Gastrocnemius medialis (tissue), 4 donors: ENCODE results near the gene PSRC1. TPM values are rescaled to one million over a fixed set of nuclear protein-coding genes. Genes with fewer than 3 reads are reported as not detected.

Source experiments
- ATAC-seq, 2 donors: fragments of 150-250 bp; one replicate each; pipeline ENCODE4 v1.9.1; 2016
- DNase-seq, 2 donors: peaks; one replicate each; pipeline ENCODE4 v3.0.0-alpha.2; 2019
- H3K27ac ChIP-seq, 4 donors: fragments of 200-600 bp; sonication (generic); 1 replicate in 1 of 4; 2 replicates in 3 of 4; pipeline ENCODE4 v1.5.1; 2016 to 2018; ENCODE audit warnings: mild to moderate bottlenecking in 2 of 4, moderate library complexity in 1 of 4
- H3K27me3 ChIP-seq, 3 donors: fragments of 200-600 bp; sonication (generic) in 2 of 3; 1 replicate in 1 of 3; 2 replicates in 2 of 3; pipeline versions ENCODE4 v1.5.1 to v1.6.0; 2016 to 2019; ENCODE audit warnings: mild to moderate bottlenecking in 1 of 3, moderate library complexity in 1 of 3
- H3K36me3 ChIP-seq, 2 donors: fragments of 200-600 bp; sonication (generic) in 1 of 2; one replicate each; pipeline ENCODE4 v1.5.1; 2017 to 2018
- H3K4me1 ChIP-seq, 2 donors: fragments of 200-600 bp; sonication (generic) in 1 of 2; one replicate each; pipeline ENCODE4 v1.5.1; 2016 to 2017; ENCODE audit warnings: mild to moderate bottlenecking in 2 of 2
- H3K4me3 ChIP-seq, 4 donors: fragments of 200-600 bp; sonication (generic) in 3 of 4; 1 replicate in 1 of 4; 2 replicates in 3 of 4; pipeline ENCODE4 v1.5.1; 2016 to 2019; ENCODE audit warnings: mild to moderate bottlenecking in 2 of 4
- H3K9me3 ChIP-seq, 3 donors: fragments of 200-600 bp; sonication (generic) in 2 of 3; 1 replicate in 1 of 3; 2 replicates in 2 of 3; pipeline ENCODE4 v1.5.1; 2016 to 2019
- CTCF ChIP-seq, 5 experiments: fragments of 450-650 bp in 3 of 5; fragments of 200-600 bp in 2 of 5; sonication (generic) in 2 of 5; IDR thresholded peaks in 4 of 5; conservative IDR thresholded peaks in 1 of 5; 1 replicate in 4 of 5; 2 replicates in 1 of 5; pipeline ENCODE4 v1.5.1; 2016 to 2019; ENCODE audit warnings: antibody characterized with exemption in 5 of 5, mild to moderate bottlenecking in 3 of 5, moderate library complexity in 3 of 5
- POLR2A ChIP-seq, 2 donors: fragments of 450-650 bp; IDR thresholded peaks; one replicate each; pipeline ENCODE4 v1.6.1; 2017; ENCODE audit warnings: antibody characterized with exemption in 2 of 2, mild to moderate bottlenecking in 2 of 2, moderate library complexity in 2 of 2
- in situ Hi-C, 4 donors: fragments of 200-750 bp; cut with MboI; loops; one replicate each; pipeline versions ENCODE4 v1.15.0 to v1.8.0; 2017; ENCODE audit warnings: low sequenced_read_pairs in 4 of 4
- intact Hi-C: fragments of 100-400 bp; cut with DNase I; formaldehyde crosslinking; loops from one replicate; pipeline ENCODE4 v1.15.1; 2023; ENCODE audit warnings: low total_unique reads
- total RNA-seq, 4 donors: library from RNA; depleted of rRNA; stranded (reverse); fragments of >200 nt; gene quantifications; one replicate each; pipeline versions ENCODE4 v1.1.0 to v1.2.3, GENCODE V29; 2016

Gene PSRC1
- total RNA-seq, 4 donors from 2014 or later = 0.19 to 2.3 (median 0.84) TPM; not detected in 1

- Histone ChIP-seq H3K36me3 (no peaks in the 10 kb centered on the region), H3K27me3 (no peaks in the 10 kb centered on the region), H3K4me3 (no peak overlapping the region), H3K9me3 (no peaks in the 10 kb centered on the region), H3K4me1 (no peaks in the 10 kb centered on the region), H3K27ac (no peak overlapping the region)
- intact Hi-C loops (no loop called here), in situ Hi-C loops (loop anchor here in 1 of 4 donors (10.0 kb wide), 1 partner anchor 139 kb away; no protein-coding TSS in a partner anchor)
- ATAC-seq (no peak), DNase-seq (no peak)
- TF ChIP-seq CTCF (IDR thresholded peaks at IDR 0.05 in 4 of 5, conservative IDR thresholded peaks at IDR 0.05 in 1 of 5) = no peak
- no peak for TF ChIP-seq POLR2A (IDR thresholded peaks at IDR 0.05)
These were observed 17.1 kb downstream of the PSRC1 start for GRCh38 chr1:109265741-109266330.

- no peak for DNase-seq
- Histone ChIP-seq H3K9me3 (no peaks in the 10 kb centered on the region), H3K27ac (no peak overlapping the region), H3K27me3 (no peaks in the 10 kb centered on the region), H3K36me3 (no peaks in the 10 kb centered on the region), H3K4me1 (no peaks in the 10 kb centered on the region), H3K4me3 (no peak overlapping the region)
- intact Hi-C loops (no loop called here), in situ Hi-C loops (loop anchor here in 1 of 4 donors (10.0 kb wide), 1 partner anchor 140 kb away; no protein-coding TSS in a partner anchor)
- TF ChIP-seq POLR2A (IDR thresholded peaks at IDR 0.05) (no peak), CTCF (IDR thresholded peaks at IDR 0.05 in 4 of 5, conservative IDR thresholded peaks at IDR 0.05 in 1 of 5) (no peak)
- no peak for ATAC-seq
These were observed 17.9 kb downstream of the PSRC1 start for GRCh38 chr1:109265016-109265415.

- no peaks in the 10 kb centered on the region for H3K9me3 ChIP-seq
- no peaks in the 10 kb centered on the region for H3K27me3 ChIP-seq
- intact Hi-C loops = no loop called here
- in situ Hi-C loops = loop anchor here in 1 of 4 donors (10.0 kb wide), 1 partner anchor 140 kb away; no protein-coding TSS in a partner anchor
- no peaks in the 10 kb centered on the region for H3K4me1 ChIP-seq
- H3K27ac ChIP-seq = no peak overlapping the region
- DNase-seq = no peak
- no peak overlapping the region for H3K4me3 ChIP-seq
- no peak for TF ChIP-seq POLR2A (IDR thresholded peaks at IDR 0.05)
- no peak for TF ChIP-seq CTCF (IDR thresholded peaks at IDR 0.05 in 4 of 5, conservative IDR thresholded peaks at IDR 0.05 in 1 of 5)
- no peak for ATAC-seq
- H3K36me3 ChIP-seq = no peaks in the 10 kb centered on the region
These were observed 18.6 kb downstream of the PSRC1 start for GRCh38 chr1:109264379-109264755.

- DNase-seq (peak; percentile 52 to 76), ATAC-seq (peak; percentile 59 to 78)
- Histone ChIP-seq H3K4me3 (no peak overlapping the region), H3K27me3 (no peaks in the 10 kb centered on the region), H3K9me3 (no peaks in the 10 kb centered on the region), H3K36me3 (no peaks in the 10 kb centered on the region), H3K27ac (no peak overlapping the region), H3K4me1 (no peaks in the 10 kb centered on the region)
- intact Hi-C loops = loop anchor here (1.0 kb wide), 3 partner anchors 62 to 269 kb away; no protein-coding TSS in a partner anchor
- in situ Hi-C loops = loop anchor here in 1 of 4 donors (10.0 kb wide), 1 partner anchor 141 kb away; no protein-coding TSS in a partner anchor
- peak; percentile 87 to 98 (median 93) for TF ChIP-seq CTCF (IDR thresholded peaks at IDR 0.05 in 4 of 5, conservative IDR thresholded peaks at IDR 0.05 in 1 of 5)
- TF ChIP-seq POLR2A (IDR thresholded peaks at IDR 0.05) = no peak
These were observed 19.2 kb downstream of the PSRC1 start for GRCh38 chr1:109263597-109264378.
